Body of pancreas (tissue), 4 donors: Measurements from ENCODE around the gene OMA1. TPM values are rescaled to one million over a fixed set of nuclear protein-coding genes. Genes with fewer than 3 reads are reported as not detected.
A peak's percentile ranks its signal among the peaks of the same experiment; 100 is the strongest.

Source experiments
- ATAC-seq: fragments of 150-250 bp; one replicate; pipeline ENCODE4 v1.9.1; 2016
- DNase-seq, 4 donors: peaks; one replicate each; pipeline ENCODE4 v3.0.0-alpha.2; 2019
- H3K27ac ChIP-seq, 4 donors: fragments of 200-600 bp; sonication (generic); 1 replicate in 3 of 4; 2 replicates in 1 of 4; pipeline versions ENCODE4 v1.5.1 to v1.6.1; 2016 to 2019; ENCODE audit warnings: mild to moderate bottlenecking in 1 of 4, mixed read lengths in 1 of 4, moderate library complexity in 1 of 4
- H3K27me3 ChIP-seq, 2 donors: fragments of 200-600 bp; sonication (generic); one replicate each; pipeline ENCODE4 v1.6.0; 2016; ENCODE audit warnings: mild to moderate bottlenecking in 1 of 2
- H3K36me3 ChIP-seq, 2 donors: fragments of 200-600 bp; sonication (generic); replicated peaks in 1 of 2; 2 replicates each; pipeline ENCODE4 v1.5.1; 2016; ENCODE audit warnings: low read depth in 2 of 2; ENCODE audit not compliant: insufficient read depth in 1 of 2
- H3K4me1 ChIP-seq: fragments of 200-600 bp; sonication (generic); one replicate; pipeline ENCODE4 v1.6.0; 2016
- H3K4me3 ChIP-seq, 2 donors: fragments of 200-600 bp; sonication (generic); 1 replicate in 1 of 2; 2 replicates in 1 of 2; pipeline ENCODE4 v1.5.1; 2016 to 2019
- H3K9me3 ChIP-seq, 3 donors: fragments of 200-600 bp; sonication (generic); 1 replicate in 2 of 3; 2 replicates in 1 of 3; pipeline ENCODE4 v1.5.1; 2016
- CTCF ChIP-seq, 7 experiments: fragments of 450-650 bp in 4 of 7; fragments of 200-600 bp in 3 of 7; sonication (generic) in 3 of 7; IDR thresholded peaks; one replicate each; pipeline ENCODE4 v1.5.1; 2016 to 2019; ENCODE audit warnings: antibody characterized with exemption in 7 of 7
- POLR2A ChIP-seq, 3 donors: fragments of 450-650 bp; IDR thresholded peaks; one replicate each; pipeline ENCODE4 v1.6.1; 2016; ENCODE audit warnings: antibody characterized with exemption in 3 of 3, mild to moderate bottlenecking in 2 of 3
- WGBS, 2 donors: methylation state at CpG; one replicate each; pipeline ENCODE4 v1.1.5; 2017; 5-methylcytosine and 5-hydroxymethylcytosine counted together
- intact Hi-C: fragments of 100-400 bp; cut with DNase I; formaldehyde crosslinking; loops from one replicate; pipeline ENCODE4 v1.15.1; 2023
- total RNA-seq, 2 donors: library from RNA; depleted of rRNA; stranded (reverse); fragments of >200 nt; gene quantifications; one replicate each; pipeline ENCODE4 v1.1.0, GENCODE V29; 2016

The OMA1 gene
- total RNA-seq, 2 donors from 2014 or later = 16.5 to 18.7 TPM

GRCh38 chr1:58572690-58573089 lies 26.2 kb upstream of the OMA1 start:
- Histone ChIP-seq H3K4me3 (no peak overlapping the region), H3K27me3 (no peaks in the 10 kb centered on the region), H3K27ac (peak overlapping the region; percentile 90 to 99 (median 97)), H3K36me3 (no peaks in the 10 kb centered on the region), H3K9me3 (no peaks in the 10 kb centered on the region), H3K4me1 (peaks cover 55% of the 10 kb centered on the region)
- peak in 1 of 3 donors; percentile 13 for TF ChIP-seq POLR2A (IDR thresholded peaks at IDR 0.05)
- no peak for TF ChIP-seq CTCF (IDR thresholded peaks at IDR 0.05)
- ATAC-seq = no peak
- DNase-seq = peak in 3 of 4 donors; percentile 49 to 65 (median 60)
- WGBS, 2 donors = 25 to 49% methylated on average over 2 of the region's 2 CpGs
- intact Hi-C loops = no loop called here

- Histone ChIP-seq H3K27me3 (no peaks in the 10 kb centered on the region), H3K27ac (peak overlapping the region in 1 of 4 donors; percentile 99), H3K36me3 (no peaks in the 10 kb centered on the region), H3K4me1 (peaks cover 49% of the 10 kb centered on the region), H3K9me3 (no peaks in the 10 kb centered on the region), H3K4me3 (no peak overlapping the region)
- DNase-seq (no peak), ATAC-seq (no peak)
- intact Hi-C loops = no loop called here
- TF ChIP-seq CTCF (IDR thresholded peaks at IDR 0.05) = no peak
- TF ChIP-seq POLR2A (IDR thresholded peaks at IDR 0.05) = no peak
Measured at GRCh38 chr1:58571616-58572015, 25.1 kb upstream of the OMA1 start.

GRCh38 chr1:58570817-58571216 lies 24.3 kb upstream of the OMA1 start:
- Histone ChIP-seq H3K27ac (no peak overlapping the region), H3K9me3 (no peaks in the 10 kb centered on the region), H3K4me1 (peaks cover 43% of the 10 kb centered on the region), H3K4me3 (no peak overlapping the region), H3K27me3 (no peaks in the 10 kb centered on the region), H3K36me3 (no peaks in the 10 kb centered on the region)
- TF ChIP-seq CTCF (IDR thresholded peaks at IDR 0.05) (no peak), POLR2A (IDR thresholded peaks at IDR 0.05) (no peak)
- intact Hi-C loops = no loop called here
- ATAC-seq (no peak), DNase-seq (no peak)
- WGBS, 2 donors = 78 to 79% methylated on average over 2 of the region's 2 CpGs

GRCh38 chr1:58570094-58570493 lies 23.6 kb upstream of the OMA1 start:
- ATAC-seq = no peak
- H3K36me3 ChIP-seq = no peaks in the 10 kb centered on the region
- H3K9me3 ChIP-seq = no peaks in the 10 kb centered on the region
- intact Hi-C loops = no loop called here
- no peak overlapping the region for H3K27ac ChIP-seq
- no peak overlapping the region for H3K4me3 ChIP-seq
- H3K4me1 ChIP-seq = peaks cover 43% of the 10 kb centered on the region
- no peak for TF ChIP-seq POLR2A (IDR thresholded peaks at IDR 0.05)
- TF ChIP-seq CTCF (IDR thresholded peaks at IDR 0.05) = no peak
- no peaks in the 10 kb centered on the region for H3K27me3 ChIP-seq
- DNase-seq = no peak

GRCh38 chr1:58568911-58569310 lies 22.4 kb upstream of the OMA1 start:
- TF ChIP-seq POLR2A (IDR thresholded peaks at IDR 0.05) (no peak), CTCF (IDR thresholded peaks at IDR 0.05) (no peak)
- 91 to 95% methylated on average over 5 of the region's 5 CpGs for WGBS, 2 donors
- no peak overlapping the region for H3K4me3 ChIP-seq

More at GRCh38 chr1:58568911-58569310, 22.4 kb upstream of the OMA1 start:
- Histone ChIP-seq H3K36me3 (no peaks in the 10 kb centered on the region), H3K4me1 (peaks cover 32% of the 10 kb centered on the region), H3K9me3 (no peaks in the 10 kb centered on the region), H3K27ac (no peak overlapping the region), H3K27me3 (no peaks in the 10 kb centered on the region)
- ATAC-seq (no peak), DNase-seq (no peak)
- intact Hi-C loops = no loop called here
